NCI-H2171 (cell line): ENCODE data around the gene ARHGAP28.
"Not testable (repeated sequence)": the region's sequence is repeated elsewhere in the genome, so short reads cannot be mapped to it uniquely, and the experiment has no call there.

ENCODE experiments used
- DNase-seq: peaks from one replicate; lab custom pipeline; 2025; lab: John Stamatoyannopoulos, UW

ARHGAP28 gene

GRCh38 chr18:6820314-6820713, 90.8 kb downstream of the ARHGAP28 start:
- DNase-seq = no peak

GRCh38 chr18:6821356-6821755, 91.8 kb downstream of the ARHGAP28 start:
- no peak for DNase-seq

- not testable (repeated sequence) for DNase-seq
Measured at GRCh38 chr18:6827161-6827560, 97.6 kb downstream of the ARHGAP28 start.

- not testable (repeated sequence) for DNase-seq
Measured at GRCh38 chr18:6827566-6827965, 98.0 kb downstream of the ARHGAP28 start.

- DNase-seq = no peak
Measured at GRCh38 chr18:6830916-6831315, 101.4 kb downstream of the ARHGAP28 start.

GRCh38 chr18:6835345-6835744, 105.8 kb downstream of the ARHGAP28 start:
- DNase-seq = no peak

- DNase-seq = no peak
Measured at GRCh38 chr18:6836331-6836730, 106.8 kb downstream of the ARHGAP28 start.

- no peak for DNase-seq
Measured at GRCh38 chr18:6837904-6838303, 108.4 kb downstream of the ARHGAP28 start.

GRCh38 chr18:6842081-6842480, 112.6 kb downstream of the ARHGAP28 start:
- DNase-seq = no peak

- DNase-seq = no peak
Measured at GRCh38 chr18:6843308-6843707, 113.8 kb downstream of the ARHGAP28 start.

GRCh38 chr18:6845521-6845920, 116.0 kb downstream of the ARHGAP28 start:
- not testable (repeated sequence) for DNase-seq

- no peak for DNase-seq
Measured at GRCh38 chr18:6850396-6850795, 120.9 kb downstream of the ARHGAP28 start.

- DNase-seq = no peak
Measured at GRCh38 chr18:6851480-6851879, 122.0 kb downstream of the ARHGAP28 start.

- DNase-seq = no peak
Measured at GRCh38 chr18:6854811-6855210, 125.3 kb downstream of the ARHGAP28 start.

- no peak for DNase-seq
Measured at GRCh38 chr18:6855767-6856166, 126.3 kb downstream of the ARHGAP28 start.

- no peak for DNase-seq
Measured at GRCh38 chr18:6857300-6857699, 127.8 kb downstream of the ARHGAP28 start.

GRCh38 chr18:6859676-6860422, 130.3 kb downstream of the ARHGAP28 start:
- DNase-seq = no peak

GRCh38 chr18:6860804-6861448, 131.4 kb downstream of the ARHGAP28 start:
- DNase-seq = no peak

- no peak for DNase-seq
Measured at GRCh38 chr18:6865251-6865650, 135.7 kb downstream of the ARHGAP28 start.

- DNase-seq = no peak
Measured at GRCh38 chr18:6866552-6867085, 137.1 kb downstream of the ARHGAP28 start.

- no peak for DNase-seq
Measured at GRCh38 chr18:6868033-6868432, 138.5 kb downstream of the ARHGAP28 start.

- DNase-seq = no peak
Measured at GRCh38 chr18:6871566-6871965, 142.1 kb downstream of the ARHGAP28 start.

GRCh38 chr18:6873040-6873751, 143.7 kb downstream of the ARHGAP28 start:
- DNase-seq = no peak
